SU-DHL-6 (cell line): Measurements from ENCODE around the gene TXNIP.
A peak's percentile ranks its signal among the peaks of the same experiment; 100 is the strongest.

ENCODE experiments used
- H2AFZ ChIP-seq: fragments of 200-600 bp; sonication (generic); 2 replicates; pipeline ENCODE4 v1.6.1; 2014; ENCODE audit warnings: low read depth, mild to moderate bottlenecking, moderate library complexity, mixed read lengths, antibody characterized with exemption, low read length; ENCODE audit not compliant: severe bottlenecking
- H3F3A ChIP-seq: fragments of 200-600 bp; shearing (Covaris generic); 2 replicates; pipeline ENCODE4 v1.6.0; 2016; ENCODE audit warnings: antibody characterized with exemption, mild to moderate bottlenecking; ENCODE audit not compliant: insufficient read depth
- H3K27ac ChIP-seq: fragments of 200-600 bp; sonication (generic); 2 replicates; pipeline ENCODE4 v1.5.1; 2016; ENCODE audit warnings: low read depth, mild to moderate bottlenecking, low read length, moderate library complexity, mixed read lengths
- H3K27me3 ChIP-seq: fragments of 200-600 bp; sonication (generic), shearing (Covaris generic); 2 replicates; pipeline ENCODE4 v1.6.0; 2014; ENCODE audit warnings: mild to moderate bottlenecking, low read length
- H3K36me3 ChIP-seq: fragments of 200-600 bp; sonication (generic); 2 replicates; pipeline ENCODE4 v1.6.1; 2014; ENCODE audit warnings: mild to moderate bottlenecking, low read length, mixed read lengths
- H3K4me2 ChIP-seq: fragments of 300-600, 200-600 bp; shearing (Covaris generic), sonication (generic); 2 replicates; pipeline ENCODE4 v1.6.0; 2014; ENCODE audit warnings: low read length, low read depth, mild to moderate bottlenecking; ENCODE audit not compliant: poor library complexity, severe bottlenecking
- H3K4me3 ChIP-seq: fragments of 200-600 bp; sonication (generic); 2 replicates; pipeline ENCODE4 v1.5.1; 2014; ENCODE audit warnings: antibody characterized with exemption, low read length, mild to moderate bottlenecking, mixed read lengths; ENCODE audit not compliant: insufficient read depth, poor library complexity, severe bottlenecking
- H3K79me2 ChIP-seq: fragments of 200-600 bp; sonication (generic); 2 replicates; pipeline ENCODE4 v1.6.1; 2014; ENCODE audit warnings: mild to moderate bottlenecking, low read length, moderate library complexity; ENCODE audit not compliant: insufficient read depth
- H3K9ac ChIP-seq: fragments of 200-600 bp; sonication (generic); 2 replicates; pipeline ENCODE4 v1.7.0; 2014; ENCODE audit warnings: mild to moderate bottlenecking, low read length
- H3K9me2 ChIP-seq: fragments of 200-600 bp; sonication (generic); replicated peaks from 2 replicates; pipeline ENCODE4 v1.6.1; 2014; ENCODE audit warnings: low read length; ENCODE audit not compliant: insufficient read depth
- H3K9me3 ChIP-seq: fragments of 200-600 bp; sonication (generic); 2 replicates; pipeline ENCODE4 v1.6.1; 2014; ENCODE audit warnings: low read length, mixed read lengths; ENCODE audit not compliant: insufficient read depth
- H4K20me1 ChIP-seq: fragments of 200-600 bp; sonication (generic); 2 replicates; pipeline ENCODE4 v1.6.1; 2014; ENCODE audit warnings: low read depth, mild to moderate bottlenecking, antibody characterized with exemption, low read length, moderate library complexity, mixed read lengths
- EZH2phosphoT487 ChIP-seq: fragments of 200-600 bp; sonication (generic), shearing (Covaris generic); conservative IDR thresholded peaks from 2 replicates; pipeline ENCODE4 v1.6.1; 2018; ENCODE audit warnings: mild to moderate bottlenecking, antibody characterized with exemption, low read length, moderate library complexity, mixed read lengths
- TF ChIP-seq, protein P1 (sequence below): fragments of 200-600 bp; sonication (generic); IDR thresholded peaks from one replicate; pipeline ENCODE4 v1.5.1; 2017; ENCODE audit warnings: antibody characterized with exemption, mild to moderate bottlenecking, low read length, moderate library complexity; ENCODE audit not compliant: insufficient read depth, poor library complexity, severe bottlenecking

TXNIP gene

GRCh38 chr1:145967288-145967687 lies 29.1 kb downstream of the TXNIP start:
- TF ChIP-seq, protein P1, sequence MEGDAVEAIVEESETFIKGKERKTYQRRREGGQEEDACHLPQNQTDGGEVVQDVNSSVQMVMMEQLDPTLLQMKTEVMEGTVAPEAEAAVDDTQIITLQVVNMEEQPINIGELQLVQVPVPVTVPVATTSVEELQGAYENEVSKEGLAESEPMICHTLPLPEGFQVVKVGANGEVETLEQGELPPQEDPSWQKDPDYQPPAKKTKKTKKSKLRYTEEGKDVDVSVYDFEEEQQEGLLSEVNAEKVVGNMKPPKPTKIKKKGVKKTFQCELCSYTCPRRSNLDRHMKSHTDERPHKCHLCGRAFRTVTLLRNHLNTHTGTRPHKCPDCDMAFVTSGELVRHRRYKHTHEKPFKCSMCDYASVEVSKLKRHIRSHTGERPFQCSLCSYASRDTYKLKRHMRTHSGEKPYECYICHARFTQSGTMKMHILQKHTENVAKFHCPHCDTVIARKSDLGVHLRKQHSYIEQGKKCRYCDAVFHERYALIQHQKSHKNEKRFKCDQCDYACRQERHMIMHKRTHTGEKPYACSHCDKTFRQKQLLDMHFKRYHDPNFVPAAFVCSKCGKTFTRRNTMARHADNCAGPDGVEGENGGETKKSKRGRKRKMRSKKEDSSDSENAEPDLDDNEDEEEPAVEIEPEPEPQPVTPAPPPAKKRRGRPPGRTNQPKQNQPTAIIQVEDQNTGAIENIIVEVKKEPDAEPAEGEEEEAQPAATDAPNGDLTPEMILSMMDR: no peak
- TF ChIP-seq EZH2phosphoT487: no peak
- H3K79me2 ChIP-seq: no peaks in the 10 kb centered on the region
- H3F3A ChIP-seq: peaks cover 11% of the 10 kb centered on the region; the same call in 1 of the 2 replicates
- no peaks in the 10 kb centered on the region for H3K9me3 ChIP-seq
- no peaks in the 10 kb centered on the region for H4K20me1 ChIP-seq
- H3K9ac ChIP-seq: no peak overlapping the region
- H3K36me3 ChIP-seq: no peaks in the 10 kb centered on the region
- H3K27ac ChIP-seq: no peak overlapping the region
- H3K27me3 ChIP-seq: no peaks in the 10 kb centered on the region
- no peaks in the 10 kb centered on the region for H3K9me2 ChIP-seq
- no peak overlapping the region for H3K4me2 ChIP-seq
- H2AFZ ChIP-seq: no peak overlapping the region
- no peak overlapping the region for H3K4me3 ChIP-seq

GRCh38 chr1:145965119-145965744 lies 31.1 kb downstream of the TXNIP start:
- no peaks in the 10 kb centered on the region for H3K79me2 ChIP-seq
- peak overlapping the region; percentile 71 for H3K4me3 ChIP-seq
- H3F3A ChIP-seq: peaks cover 11% of the 10 kb centered on the region; the same call in 1 of the 2 replicates
- H3K9me3 ChIP-seq: no peaks in the 10 kb centered on the region
- peak overlapping the region; percentile 65 for H3K9ac ChIP-seq
- peak overlapping the region; percentile 73 for H2AFZ ChIP-seq
- no peaks in the 10 kb centered on the region for H3K9me2 ChIP-seq
- peak overlapping the region; percentile 76 for H3K4me2 ChIP-seq
- H3K36me3 ChIP-seq: no peaks in the 10 kb centered on the region
- no peaks in the 10 kb centered on the region for H4K20me1 ChIP-seq
- TF ChIP-seq EZH2phosphoT487: no peak
- TF ChIP-seq, protein P1: no peak
- H3K27me3 ChIP-seq: no peaks in the 10 kb centered on the region
- no peak overlapping the region for H3K27ac ChIP-seq

GRCh38 chr1:145964328-145965118 lies 31.9 kb downstream of the TXNIP start, which contains the start of the genes ANKRD34A and POLR3GL:
Gene ANKRD34A (minus strand): TSS chr1:145964575. CDS start chr1:145961759, 2,816 bp downstream.
Gene POLR3GL (plus strand): TSS chr1:145964690. CDS start chr1:145974866, 10,176 bp downstream.
- H3K27ac ChIP-seq: no peak within 1 kb of the TSS
- no peaks in the 10 kb centered on the region for H3K36me3 ChIP-seq
- peak within 1 kb of the TSS; percentile 76 for H3K4me2 ChIP-seq
- H3K4me3 ChIP-seq: peak within 1 kb of the TSS; percentile 71
- H2AFZ ChIP-seq: peak within 1 kb of the TSS; percentile 73
- H3K9me2 ChIP-seq: no peaks in the 10 kb centered on the region
- no peaks in the 10 kb centered on the region for H4K20me1 ChIP-seq
- H3K9me3 ChIP-seq: no peaks in the 10 kb centered on the region
- H3K9ac ChIP-seq: peak within 1 kb of the TSS; percentile 65
- TF ChIP-seq EZH2phosphoT487: no peak
- TF ChIP-seq, protein P1: no peak
- no peaks in the 10 kb centered on the region for H3K79me2 ChIP-seq
- peaks cover 16% of the 10 kb centered on the region; the same call in 1 of the 2 replicates for H3F3A ChIP-seq
- H3K27me3 ChIP-seq: no peaks in the 10 kb centered on the region
